A673 (cell line): ENCODE measurements around the gene ENO3. TPM values are rescaled to one million over a fixed set of nuclear protein-coding genes. Genes with fewer than 3 reads are reported as not detected.

Source experiments
- BruUV-seq: library from RNA; stranded (reverse); fragments of 400-500 nt; replicated peaks from 2 replicates; lab custom pipeline; 2021; lab: Mats Ljungman, UMichigan
- CTCF ChIA-PET: fragments of 300-600 bp; sonication (Branson Sonifier 250); formaldehyde crosslinking; loops from one replicate; lab custom pipeline; 2022; ENCODE audit warnings: antibody characterized with exemption; lab: Charles Lee
- POLR2A ChIA-PET: fragments of 300-600 bp; sonication (Branson Sonifier 250); formaldehyde crosslinking; loops from one replicate; lab custom pipeline; 2022; ENCODE audit warnings: antibody characterized with exemption; ENCODE audit not compliant: low non-redundant PET; lab: Charles Lee
- DNase-seq: peaks from one replicate; pipeline ENCODE4 v3.0.0-alpha.2; 2015; ENCODE audit warnings: low spot score
- H3K27ac ChIP-seq: fragments of 200-600 bp; sonication (generic); 2 replicates; pipeline ENCODE4 v1.5.1; 2016; ENCODE audit warnings: mixed run types, low read depth, mild to moderate bottlenecking, mixed read lengths, antibody characterized with exemption, low read length; ENCODE audit not compliant: poor library complexity, severe bottlenecking
- H3K27me3 ChIP-seq: fragments of 200-600 bp; sonication (generic); replicated peaks from 2 replicates; pipeline ENCODE4 v1.6.1; 2017; ENCODE audit warnings: mixed run types, low read depth, mild to moderate bottlenecking, mixed read lengths, antibody characterized with exemption, low read length; ENCODE audit not compliant: insufficient read depth, poor library complexity
- H3K36me3 ChIP-seq: fragments of 200-600 bp; sonication (generic); 2 replicates; pipeline ENCODE4 v1.6.1; 2016; ENCODE audit warnings: mixed run types, mild to moderate bottlenecking, mixed read lengths, antibody characterized with exemption, low read length; ENCODE audit not compliant: insufficient read depth, poor library complexity, severe bottlenecking
- H3K4me1 ChIP-seq: fragments of 200-600 bp; sonication (generic); 2 replicates; pipeline ENCODE4 v1.6.1; 2017; ENCODE audit warnings: mixed run types, mild to moderate bottlenecking, mixed read lengths, antibody characterized with exemption, low read length; ENCODE audit not compliant: insufficient read depth, poor library complexity, severe bottlenecking
- H3K4me3 ChIP-seq: fragments of 200-600 bp; sonication (generic); 2 replicates; pipeline ENCODE4 v1.5.1; 2016; ENCODE audit warnings: low read depth, mixed run types, mild to moderate bottlenecking, mixed read lengths, low read length; ENCODE audit not compliant: poor library complexity, severe bottlenecking
- H3K9me3 ChIP-seq: fragments of 200-600 bp; sonication (generic); 2 replicates; pipeline ENCODE4 v1.6.1; 2016; ENCODE audit warnings: mixed run types, low read depth, mild to moderate bottlenecking, mixed read lengths, antibody characterized with exemption, low read length; ENCODE audit not compliant: poor library complexity, severe bottlenecking
- EZH2 ChIP-seq: fragments of 200-600 bp; sonication (generic); IDR thresholded peaks from 2 replicates; pipeline ENCODE4 v1.6.1; 2017; ENCODE audit warnings: borderline replicate concordance, low read depth, mild to moderate bottlenecking, mixed read lengths, antibody characterized with exemption, low read length; ENCODE audit not compliant: poor library complexity, severe bottlenecking
- intact Hi-C: fragments of 100-400 bp; cut with micrococcal nuclease; formaldehyde crosslinking; loops from one replicate; pipeline ENCODE4 v1.10.0; 2022; ENCODE audit not compliant: unreplicated experiment
- total RNA-seq: library from RNA; stranded (reverse); gene quantifications from 2 replicates; pipeline ENCODE4 v1.2.3, GENCODE V29; 2021
- TF ChIP-seq, protein P1 (sequence below): fragments of 300-800, 200-600 bp; sonication (generic); conservative IDR thresholded peaks from 2 replicates; pipeline ENCODE4 v1.5.1; 2017; ENCODE audit warnings: low read depth, mild to moderate bottlenecking, antibody characterized with exemption, low read length, moderate library complexity, mixed read lengths

ENO3 gene
- total RNA-seq, 1 experiment from 2014 or later = 12.3 TPM

DNA sequence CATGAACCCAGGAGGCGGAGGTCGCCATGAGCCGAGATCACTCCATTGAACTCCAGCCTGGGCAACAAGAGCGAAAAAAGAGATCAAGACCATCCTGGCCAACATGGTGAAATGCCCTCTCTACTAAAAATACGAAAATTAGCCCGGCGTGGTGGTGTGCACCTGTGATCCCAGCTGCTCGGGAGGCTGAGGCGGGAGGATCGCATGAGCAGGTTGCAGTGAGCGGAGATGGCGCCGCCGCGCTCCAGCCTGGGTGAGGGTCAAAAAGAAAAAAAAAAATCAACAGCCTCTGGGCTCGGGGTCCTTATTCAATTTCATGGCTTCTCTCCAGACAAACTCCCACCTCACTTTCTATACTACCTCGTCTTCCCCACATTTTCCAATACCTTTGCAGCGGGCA is 22.0 kb upstream of the ENO3 start:
- no peak for TF ChIP-seq EZH2
- TF ChIP-seq, protein P1, sequence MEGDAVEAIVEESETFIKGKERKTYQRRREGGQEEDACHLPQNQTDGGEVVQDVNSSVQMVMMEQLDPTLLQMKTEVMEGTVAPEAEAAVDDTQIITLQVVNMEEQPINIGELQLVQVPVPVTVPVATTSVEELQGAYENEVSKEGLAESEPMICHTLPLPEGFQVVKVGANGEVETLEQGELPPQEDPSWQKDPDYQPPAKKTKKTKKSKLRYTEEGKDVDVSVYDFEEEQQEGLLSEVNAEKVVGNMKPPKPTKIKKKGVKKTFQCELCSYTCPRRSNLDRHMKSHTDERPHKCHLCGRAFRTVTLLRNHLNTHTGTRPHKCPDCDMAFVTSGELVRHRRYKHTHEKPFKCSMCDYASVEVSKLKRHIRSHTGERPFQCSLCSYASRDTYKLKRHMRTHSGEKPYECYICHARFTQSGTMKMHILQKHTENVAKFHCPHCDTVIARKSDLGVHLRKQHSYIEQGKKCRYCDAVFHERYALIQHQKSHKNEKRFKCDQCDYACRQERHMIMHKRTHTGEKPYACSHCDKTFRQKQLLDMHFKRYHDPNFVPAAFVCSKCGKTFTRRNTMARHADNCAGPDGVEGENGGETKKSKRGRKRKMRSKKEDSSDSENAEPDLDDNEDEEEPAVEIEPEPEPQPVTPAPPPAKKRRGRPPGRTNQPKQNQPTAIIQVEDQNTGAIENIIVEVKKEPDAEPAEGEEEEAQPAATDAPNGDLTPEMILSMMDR = no peak
- CTCF ChIA-PET = no interaction called here
- intact Hi-C loops = no loop called here
- H3K27ac ChIP-seq = no peak overlapping the region
- no peaks in the 10 kb centered on the region for H3K4me1 ChIP-seq
- no peak for DNase-seq
- H3K9me3 ChIP-seq = no peaks in the 10 kb centered on the region
- H3K36me3 ChIP-seq = no peaks in the 10 kb centered on the region
- BruUV-seq = no TSS peak
- H3K27me3 ChIP-seq = no peaks in the 10 kb centered on the region
- no peak overlapping the region for H3K4me3 ChIP-seq
- POLR2A ChIA-PET = interaction anchor here (0.6 kb wide), 1 partner anchor 11 kb away, joined by 3 read pairs; the partner anchor contains the start of gene SLC25A11

DNA sequence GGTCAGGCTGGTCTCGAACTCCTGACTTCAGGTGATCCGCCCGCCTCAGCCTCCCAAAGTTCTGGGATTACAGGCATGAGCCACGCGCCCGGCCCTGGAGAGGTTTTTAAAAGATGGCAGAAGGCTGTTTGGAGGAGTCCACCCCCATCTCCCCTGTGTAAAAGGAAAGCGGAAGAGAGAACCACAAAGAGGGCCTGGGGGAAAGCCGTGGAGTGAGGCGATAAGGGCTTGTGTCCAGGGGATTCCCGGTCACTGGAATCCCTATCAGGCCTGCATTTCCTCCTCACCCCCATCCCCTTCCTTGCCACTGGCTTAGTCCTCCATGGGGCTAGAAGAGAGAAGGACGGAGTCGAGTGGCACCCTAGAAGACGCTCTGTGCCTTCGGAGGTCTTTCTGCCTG is 19.0 kb upstream of the ENO3 start, which contains the start of gene GP1BA:
Gene GP1BA (plus strand): TSS at position 315 of the 400 bp plus-strand sequence. CDS start 328 bp downstream, outside the sequence.
- no peak for TF ChIP-seq EZH2
- TF ChIP-seq, protein P1 = no peak
- BruUV-seq = no TSS peak
- Histone ChIP-seq H3K27me3 (no peaks in the 10 kb centered on the region), H3K36me3 (peaks cover 2% of the 10 kb centered on the region), H3K9me3 (no peaks in the 10 kb centered on the region), H3K4me1 (no peaks in the 10 kb centered on the region), H3K27ac (no peak within 1 kb of the TSS), H3K4me3 (no peak within 1 kb of the TSS)
- intact Hi-C loops = no loop called here
- CTCF ChIA-PET = no interaction called here
- POLR2A ChIA-PET = no interaction called here
- DNase-seq = no peak

DNA sequence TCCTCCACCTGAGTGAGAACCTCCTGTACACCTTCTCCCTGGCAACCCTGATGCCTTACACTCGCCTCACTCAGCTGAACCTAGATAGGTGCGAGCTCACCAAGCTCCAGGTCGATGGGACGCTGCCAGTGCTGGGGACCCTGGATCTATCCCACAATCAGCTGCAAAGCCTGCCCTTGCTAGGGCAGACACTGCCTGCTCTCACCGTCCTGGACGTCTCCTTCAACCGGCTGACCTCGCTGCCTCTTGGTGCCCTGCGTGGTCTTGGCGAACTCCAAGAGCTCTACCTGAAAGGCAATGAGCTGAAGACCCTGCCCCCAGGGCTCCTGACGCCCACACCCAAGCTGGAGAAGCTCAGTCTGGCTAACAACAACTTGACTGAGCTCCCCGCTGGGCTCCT is 18.2 kb upstream of the ENO3 start:
- TF ChIP-seq EZH2 = no peak
- TF ChIP-seq, protein P1 = no peak
- no peak overlapping the region for H3K4me3 ChIP-seq
- H3K36me3 ChIP-seq = peaks cover 10% of the 10 kb centered on the region
- no peaks in the 10 kb centered on the region for H3K27me3 ChIP-seq
- ChIA-PET POLR2A (no interaction called here), CTCF (no interaction called here)
- BruUV-seq = no TSS peak
- intact Hi-C loops = no loop called here
- no peaks in the 10 kb centered on the region for H3K4me1 ChIP-seq
- H3K9me3 ChIP-seq = no peaks in the 10 kb centered on the region
- H3K27ac ChIP-seq = no peak overlapping the region
- DNase-seq = no peak
